Neural crest cell (in vitro differentiated cells): ENCODE measurements around the gene ERCC6L2. TPM values are rescaled to one million over a fixed set of nuclear protein-coding genes. Genes with fewer than 3 reads are reported as not detected.

Experiments used
- DNase-seq: peaks from one replicate; pipeline ENCODE4 v3.0.0; 2021; ENCODE audit warnings: low read depth, mixed read lengths, low spot score
- H3K27ac Mint-ChIP-seq: one replicate; pipeline ENCODE4 v1.8.0; 2021; ENCODE audit warnings: mild to moderate bottlenecking, mixed read lengths; ENCODE audit not compliant: unreplicated experiment
- H3K27me3 Mint-ChIP-seq: 2 replicates; pipeline ENCODE4 v1.8.0; 2021; ENCODE audit warnings: low read depth, mild to moderate bottlenecking, mixed read lengths
- H3K36me3 Mint-ChIP-seq: 2 replicates; pipeline ENCODE4 v1.8.0; 2021; ENCODE audit warnings: low read depth, mild to moderate bottlenecking, mixed read lengths
- H3K4me1 Mint-ChIP-seq: 2 replicates; pipeline ENCODE4 v1.8.0; 2021; ENCODE audit warnings: mixed read lengths
- H3K4me3 Mint-ChIP-seq: one replicate; pipeline ENCODE4 v1.8.0; 2021; ENCODE audit warnings: mild to moderate bottlenecking, mixed read lengths
- H3K9me3 Mint-ChIP-seq: 2 replicates; pipeline ENCODE4 v1.8.0; 2021; ENCODE audit warnings: mixed read lengths
- total RNA-seq: library from RNA; stranded (reverse); gene quantifications from 2 replicates; pipeline ENCODE4 v1.2.1, GENCODE V29; 2021
- TF ChIP-seq, protein P1 (sequence below): fragments of 200-600 bp; sonication (generic); conservative IDR thresholded peaks from 2 replicates; pipeline ENCODE4 v1.5.0; 2021; ENCODE audit warnings: antibody characterized with exemption, mild to moderate bottlenecking

ERCC6L2 gene
- total RNA-seq, 1 donor from 2014 or later, result 58.1 TPM

DNA sequence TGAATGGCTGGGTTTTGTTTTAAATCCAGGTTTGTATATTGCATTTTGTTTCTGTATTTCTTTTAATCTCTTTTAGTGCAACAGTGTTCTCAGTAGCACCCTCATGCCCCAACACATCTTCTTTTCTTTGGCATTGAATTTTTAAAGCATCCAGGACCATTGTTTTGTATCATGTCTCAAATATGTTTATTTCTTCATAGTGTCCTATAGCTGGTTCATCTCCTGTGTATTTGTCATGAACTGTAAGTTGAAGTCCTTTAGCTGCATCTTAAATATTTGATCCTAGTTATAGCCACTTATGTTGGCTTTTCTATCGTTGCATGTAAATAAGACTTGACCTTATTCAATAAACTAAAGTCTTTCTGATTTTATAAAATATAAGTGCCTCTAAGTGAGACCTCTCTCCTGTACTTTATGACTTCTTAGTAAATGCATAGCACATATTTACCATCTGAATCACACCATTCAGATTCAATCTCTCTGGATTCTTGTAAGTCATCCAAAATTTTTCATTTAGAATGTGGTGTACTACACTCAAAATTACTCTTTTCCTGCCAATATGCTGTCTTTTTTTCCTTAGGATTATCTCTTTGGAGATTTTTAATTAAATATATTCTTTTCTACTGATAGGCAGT, 21.0 kb upstream of the ERCC6L2 start:
- H3K4me3 Mint-ChIP-seq, result no peak overlapping the region

DNA sequence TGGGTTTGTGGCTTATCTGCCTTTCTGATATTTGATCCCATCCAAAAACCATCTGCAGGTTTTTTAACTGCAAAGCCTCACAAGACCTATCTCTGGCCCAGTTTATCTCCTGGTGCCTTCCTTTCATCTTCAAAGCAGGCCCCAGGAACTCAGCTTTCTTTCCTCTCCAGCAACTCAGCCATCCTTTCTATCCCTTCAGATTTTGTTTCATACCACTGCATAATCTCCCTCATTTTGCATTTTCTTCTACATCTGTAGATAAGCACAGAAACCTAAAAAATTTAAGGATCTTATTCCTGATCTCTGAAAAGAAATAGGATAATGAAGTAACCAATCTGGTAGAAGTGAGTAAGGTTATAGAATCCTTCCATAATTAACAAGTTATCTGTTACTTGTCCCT, 19.5 kb upstream of the ERCC6L2 start:
- TF ChIP-seq, protein P1, sequence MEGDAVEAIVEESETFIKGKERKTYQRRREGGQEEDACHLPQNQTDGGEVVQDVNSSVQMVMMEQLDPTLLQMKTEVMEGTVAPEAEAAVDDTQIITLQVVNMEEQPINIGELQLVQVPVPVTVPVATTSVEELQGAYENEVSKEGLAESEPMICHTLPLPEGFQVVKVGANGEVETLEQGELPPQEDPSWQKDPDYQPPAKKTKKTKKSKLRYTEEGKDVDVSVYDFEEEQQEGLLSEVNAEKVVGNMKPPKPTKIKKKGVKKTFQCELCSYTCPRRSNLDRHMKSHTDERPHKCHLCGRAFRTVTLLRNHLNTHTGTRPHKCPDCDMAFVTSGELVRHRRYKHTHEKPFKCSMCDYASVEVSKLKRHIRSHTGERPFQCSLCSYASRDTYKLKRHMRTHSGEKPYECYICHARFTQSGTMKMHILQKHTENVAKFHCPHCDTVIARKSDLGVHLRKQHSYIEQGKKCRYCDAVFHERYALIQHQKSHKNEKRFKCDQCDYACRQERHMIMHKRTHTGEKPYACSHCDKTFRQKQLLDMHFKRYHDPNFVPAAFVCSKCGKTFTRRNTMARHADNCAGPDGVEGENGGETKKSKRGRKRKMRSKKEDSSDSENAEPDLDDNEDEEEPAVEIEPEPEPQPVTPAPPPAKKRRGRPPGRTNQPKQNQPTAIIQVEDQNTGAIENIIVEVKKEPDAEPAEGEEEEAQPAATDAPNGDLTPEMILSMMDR, result no peak
- Mint-ChIP-seq H3K27me3 (no peaks in the 10 kb centered on the region), H3K4me3 (no peak overlapping the region), H3K36me3 (no peaks in the 10 kb centered on the region), H3K9me3 (peaks cover under 1% of the 10 kb centered on the region), H3K27ac (no peak overlapping the region), H3K4me1 (peaks cover 8% of the 10 kb centered on the region)
- DNase-seq, result no peak

More for the DNA sequence above, 21.0 kb upstream of the ERCC6L2 start:
- peaks cover under 1% of the 10 kb centered on the region for H3K36me3 Mint-ChIP-seq
- H3K9me3 Mint-ChIP-seq, result peaks cover 2% of the 10 kb centered on the region
- H3K27ac Mint-ChIP-seq, result no peak overlapping the region
- H3K27me3 Mint-ChIP-seq, result no peaks in the 10 kb centered on the region
- DNase-seq, result no peak
- TF ChIP-seq, protein P1, result no peak
- peaks cover 8% of the 10 kb centered on the region for H3K4me1 Mint-ChIP-seq

DNA sequence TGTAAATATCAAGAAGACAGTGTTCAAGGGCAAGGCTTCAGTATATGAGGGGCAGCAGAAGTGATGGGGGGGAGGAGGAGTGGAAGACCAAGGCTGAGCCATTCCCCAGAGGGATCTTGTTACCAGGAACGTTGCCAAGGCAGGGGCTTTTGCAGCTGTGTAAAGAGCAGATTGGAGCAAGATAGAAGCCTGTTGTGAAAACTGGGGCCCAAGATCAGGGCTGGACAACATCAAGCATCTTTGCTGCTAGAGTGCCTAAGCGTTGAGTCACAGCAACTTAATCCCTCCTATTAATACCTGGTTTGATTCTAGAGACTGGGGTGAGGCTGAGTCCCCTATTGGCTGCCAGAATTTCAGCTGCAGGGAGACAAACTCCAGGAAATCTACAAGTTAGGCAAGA, 18.4 kb upstream of the ERCC6L2 start:
- no peak for DNase-seq
- Mint-ChIP-seq H3K9me3 (peaks cover 4% of the 10 kb centered on the region), H3K36me3 (peaks cover 7% of the 10 kb centered on the region), H3K27ac (no peak overlapping the region), H3K4me1 (peaks cover 5% of the 10 kb centered on the region), H3K4me3 (no peak overlapping the region), H3K27me3 (no peaks in the 10 kb centered on the region)
- TF ChIP-seq, protein P1, result no peak

DNA sequence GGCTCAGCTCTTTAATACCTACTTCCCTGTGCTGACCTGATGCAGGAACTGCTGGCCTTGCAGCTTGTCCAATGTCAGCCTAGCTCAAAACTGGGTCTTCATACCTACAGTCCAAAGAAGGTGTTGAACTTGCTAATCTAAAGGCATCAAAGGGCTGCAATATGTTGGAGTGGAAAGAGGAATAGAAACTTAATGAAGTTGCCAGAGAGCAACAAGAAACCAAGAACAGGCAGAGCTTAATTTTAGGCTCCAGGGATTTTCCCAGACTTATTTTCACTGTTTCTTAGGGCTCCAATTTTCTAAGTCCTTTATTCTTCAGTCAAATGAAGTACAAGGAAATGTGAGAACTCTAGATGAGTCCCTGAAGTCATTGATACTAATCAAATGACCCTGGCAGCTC, 17.6 kb upstream of the ERCC6L2 start:
- no peak for DNase-seq
- TF ChIP-seq, protein P1, result no peak
- Mint-ChIP-seq H3K4me3 (no peak overlapping the region), H3K36me3 (peaks cover 11% of the 10 kb centered on the region), H3K27ac (no peak overlapping the region), H3K4me1 (no peaks in the 10 kb centered on the region), H3K9me3 (peaks cover 9% of the 10 kb centered on the region), H3K27me3 (no peaks in the 10 kb centered on the region)

DNA sequence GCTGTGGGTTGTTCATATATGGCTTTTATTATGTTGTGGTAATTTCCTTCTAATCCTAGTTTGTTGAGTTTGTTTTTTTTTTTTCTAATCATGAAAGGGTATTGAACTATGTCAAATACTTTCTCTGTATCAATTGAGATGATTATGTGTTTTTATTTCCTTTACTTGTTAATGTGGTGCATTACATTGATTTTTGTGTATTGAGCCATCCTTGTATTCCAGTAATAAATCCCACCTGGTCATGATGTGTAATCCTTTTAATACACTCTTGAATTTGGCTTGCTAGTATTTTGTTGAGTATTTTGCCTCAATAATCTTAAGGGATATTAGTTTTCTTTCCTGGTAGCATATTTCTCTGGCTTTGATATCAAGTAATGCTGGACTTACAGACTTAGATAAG, 13.1 kb upstream of the ERCC6L2 start:
- Mint-ChIP-seq H3K4me3 (no peak overlapping the region), H3K36me3 (peaks cover 23% of the 10 kb centered on the region), H3K27me3 (no peaks in the 10 kb centered on the region), H3K9me3 (peaks cover 19% of the 10 kb centered on the region), H3K27ac (no peak overlapping the region), H3K4me1 (no peaks in the 10 kb centered on the region)
- no peak for DNase-seq
- TF ChIP-seq, protein P1, result no peak
